K562 (cell line): ENCODE data around the gene GNG14. TPM values are rescaled to one million over a fixed set of nuclear protein-coding genes. Genes with fewer than 3 reads are reported as not detected.

Experiments used
- ARHGAP35 ChIP-seq: fragments of 450-650 bp; IDR thresholded peaks from 2 replicates; pipeline ENCODE4 v1.6.1; 2018; ENCODE audit not compliant: partially characterized antibody
- ARID1B ChIP-seq: fragments of 450-650 bp; IDR thresholded peaks from 2 replicates; pipeline ENCODE4 v1.6.1; 2016; ENCODE audit warnings: antibody characterized with exemption, mild to moderate bottlenecking, inconsistent platforms
- ATF7 ChIP-seq: fragments of 450-650 bp; IDR thresholded peaks from 2 replicates; pipeline ENCODE4 v1.7.1; 2014; ENCODE audit warnings: mild to moderate bottlenecking, moderate library complexity
- BRF1 ChIP-seq: IDR thresholded peaks from 3 replicates; pipeline ENCODE4 v1.6.1; 2011; ENCODE audit warnings: borderline replicate concordance, mild to moderate bottlenecking; ENCODE audit not compliant: insufficient read length; ENCODE audit errors: extremely low read depth
- CREBBP ChIP-seq: IDR thresholded peaks from one replicate; pipeline ENCODE4 v1.6.1; 2012; ENCODE audit warnings: low read depth, mild to moderate bottlenecking, control low read depth, inconsistent platforms, low read length
- EP400 ChIP-seq: fragments of 450-650 bp; IDR thresholded peaks from 2 replicates; pipeline ENCODE4 v1.6.1; 2017; ENCODE audit warnings: antibody characterized with exemption, mild to moderate bottlenecking, moderate library complexity
- FOXK1 ChIP-seq: sonication (generic); formaldehyde crosslinking; IDR thresholded peaks from 2 replicates; pipeline ENCODE4 v1.8.0; 2022; ENCODE audit warnings: missing genetic modification reagents, mild to moderate bottlenecking, borderline replicate concordance
- HDAC1 ChIP-seq, 2 experiments: fragments of 450-650 bp; IDR thresholded peaks; 2 replicates each; pipeline ENCODE4 v1.6.1; 2016 to 2017; ENCODE audit warnings: inconsistent platforms in 1 of 2, mild to moderate bottlenecking in 1 of 2, moderate library complexity in 1 of 2
- HMGN3 ChIP-seq: IDR thresholded peaks from 2 replicates; pipeline ENCODE4 v1.6.1; 2011; ENCODE audit warnings: borderline replicate concordance, low read depth, mild to moderate bottlenecking, mixed read lengths, low read length; ENCODE audit not compliant: insufficient read length; ENCODE audit errors: extremely low read depth
- MAFF ChIP-seq: IDR thresholded peaks from 2 replicates; pipeline ENCODE4 v1.6.1; 2012; ENCODE audit warnings: low read length, improper control_type of control experiment
- MBD2 ChIP-seq: sonication (generic); IDR thresholded peaks from 2 replicates; pipeline ENCODE4 v1.6.1; 2016; ENCODE audit warnings: low read depth, borderline replicate concordance
- MTA3 ChIP-seq: fragments of 450-650 bp; formaldehyde crosslinking; IDR thresholded peaks from 2 replicates; pipeline ENCODE4 v1.6.1; 2017; ENCODE audit warnings: mild to moderate bottlenecking, borderline replicate concordance
- MXI1 ChIP-seq: IDR thresholded peaks from 2 replicates; pipeline ENCODE4 v1.6.1; 2011; ENCODE audit warnings: low read depth, mild to moderate bottlenecking, improper control_type of control experiment, low read length
- NCOA1 ChIP-seq: fragments of 450-650 bp; IDR thresholded peaks from 2 replicates; pipeline ENCODE4 v1.6.1; 2016; ENCODE audit warnings: low read depth
- SMAD1 ChIP-seq: fragments of 150-350 bp; IDR thresholded peaks from 2 replicates; pipeline ENCODE4 v1.6.1; 2014; ENCODE audit warnings: low read length, low read depth; ENCODE audit not compliant: partially characterized antibody
- TAF15 ChIP-seq: fragments of 200-400 bp; formaldehyde crosslinking; IDR thresholded peaks from 2 replicates; pipeline ENCODE4 v1.6.1; 2017; ENCODE audit warnings: mild to moderate bottlenecking, low read depth, low read length, moderate library complexity
- TBL1XR1 ChIP-seq, 2 experiments: IDR thresholded peaks; 2 replicates each; pipeline ENCODE4 v1.6.1; 2012; ENCODE audit warnings: improper control_type of control experiment in 2 of 2, low read length in 2 of 2, mild to moderate bottlenecking in 1 of 2
- THRAP3 ChIP-seq: fragments of 450-650 bp; IDR thresholded peaks from 2 replicates; pipeline ENCODE4 v1.6.1; 2016; ENCODE audit warnings: mild to moderate bottlenecking, inconsistent platforms, borderline replicate concordance
- ZNF212 ChIP-seq: fragments of 450-650 bp; formaldehyde crosslinking; IDR thresholded peaks from 2 replicates; pipeline ENCODE4 v1.4.0; 2020; ENCODE audit warnings: mild to moderate bottlenecking
- ZNF408 ChIP-seq: fragments of 250-450 bp; sonication (Bioruptor Pico); IDR thresholded peaks from 2 replicates; pipeline ENCODE4 v1.4.0; 2020; ENCODE audit warnings: low read depth, mild to moderate bottlenecking, moderate library complexity
- polyA plus RNA-seq, 8 experiments: library from polyadenylated mRNA; depleted of rRNA in 4 of 8; stranded (reverse) in 5 of 8; unstranded in 3 of 8; fragments of >200 nt; fragmentation: Nextera tagmentation in 2 of 8; fragmentation: Illumina TruSeq in 1 of 8; extraction: Ambion mirVana in 2 of 8; extraction: Trizol in 1 of 8; gene quantifications; 2 replicates each; pipeline versions ENCODE4 v1.2.1 to v1.2.3, GENCODE V29; 2011 to 2014; ENCODE audit warnings: inconsistent platforms in 1 of 8, missing spikeins in 1 of 8
- total RNA-seq, 7 experiments: library from RNA; depleted of rRNA in 6 of 7; stranded (reverse); fragments of >200 nt in 6 of 7; fragmentation: Illumina TruSeq in 2 of 7; extraction: Trizol in 2 of 7; gene quantifications; 2 replicates each; pipeline versions ENCODE4 v1.2.1 to v1.2.3, GENCODE V29; 2011 to 2021; ENCODE audit warnings: low replicate concordance in 1 of 7
- TF ChIP-seq, protein P1 (sequence below): IDR thresholded peaks from 2 replicates; pipeline ENCODE4 v1.6.1; 2012; ENCODE audit warnings: low read depth, low read length, improper control_type of control experiment, borderline replicate concordance
- TF ChIP-seq, protein P2 (sequence below): sonication (generic); formaldehyde crosslinking; IDR thresholded peaks from 2 replicates; pipeline ENCODE4 v1.8.0; 2022; ENCODE audit warnings: mild to moderate bottlenecking, low read depth, missing genetic modification reagents
- TF ChIP-seq, protein P3 (sequence below): sonication (generic); formaldehyde crosslinking; IDR thresholded peaks from 2 replicates; pipeline ENCODE4 v1.8.1; 2022; ENCODE audit warnings: missing genetic modification reagents
- TF ChIP-seq, protein P4 (sequence below): fragments of 250-450 bp; sonication (Bioruptor Pico); IDR thresholded peaks from 2 replicates; pipeline ENCODE4 v1.8.0; 2021; ENCODE audit warnings: borderline replicate concordance, mild to moderate bottlenecking, moderate library complexity; ENCODE audit not compliant: poor library complexity, severe bottlenecking

Gene GNG14
- total and polyA plus RNA-seq, 9 of the 15 experiments (the other 6 are each of a cell fraction or from before 2014, with no cell fraction given) = not detected

GRCh38 chr19:12723641-12724426 is 36.0 kb downstream of the GNG14 start, which contains the start of gene TNPO2 (continued):
- TF ChIP-seq MBD2 (0 out of 2 replicates have a peak, but pooled peaks have one; percentile 39), MAFF (0 out of 2 replicates have a peak, but pooled peaks have one; percentile 1), BRF1 (no peak), MTA3 (peak; percentile 17), EP400 (peak; percentile 93), FOXK1 (no peak), SMAD1 (peak; percentile 42), HDAC1 (IDR thresholded peaks at IDR 0.05) (peak in 1 of 2 experiments; percentile 95; a peak in 2 of 4 replicates), ATF7 (peak; percentile 37), TAF15 (no peak), THRAP3 (no peak), ZNF408 (no peak), TBL1XR1 (IDR thresholded peaks at IDR 0.05; ENCODE audit: low read length in 2 of 2) (0 out of 4 replicates have a peak, but pooled peaks of 1 of the 2 experiments have one; percentile 26), CREBBP (no peak), MXI1 (peak; percentile 98), HMGN3 (no peak), ZNF212 (CRISPR knock-in tag) (no peak), ARID1B (peak; percentile 12; the same call in 1 of the 2 replicates), NCOA1 (no peak), ARHGAP35 (no peak)
- TF ChIP-seq, protein P1, sequence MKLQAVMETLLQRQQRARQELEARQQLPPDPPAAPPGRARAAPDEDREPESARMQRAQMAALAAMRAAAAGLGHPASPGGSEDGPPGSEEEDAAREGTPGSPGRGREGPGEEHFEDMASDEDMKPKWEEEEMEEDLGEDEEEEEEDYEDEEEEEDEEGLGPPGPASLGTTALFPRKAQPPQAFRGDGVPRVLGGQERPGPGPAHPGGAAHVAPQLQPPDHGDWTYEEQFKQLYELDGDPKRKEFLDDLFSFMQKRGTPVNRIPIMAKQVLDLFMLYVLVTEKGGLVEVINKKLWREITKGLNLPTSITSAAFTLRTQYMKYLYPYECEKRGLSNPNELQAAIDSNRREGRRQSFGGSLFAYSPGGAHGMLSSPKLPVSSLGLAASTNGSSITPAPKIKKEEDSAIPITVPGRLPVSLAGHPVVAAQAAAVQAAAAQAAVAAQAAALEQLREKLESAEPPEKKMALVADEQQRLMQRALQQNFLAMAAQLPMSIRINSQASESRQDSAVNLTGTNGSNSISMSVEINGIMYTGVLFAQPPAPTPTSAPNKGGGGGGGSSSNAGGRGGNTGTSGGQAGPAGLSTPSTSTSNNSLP = no peak
- TF ChIP-seq, protein P2, sequence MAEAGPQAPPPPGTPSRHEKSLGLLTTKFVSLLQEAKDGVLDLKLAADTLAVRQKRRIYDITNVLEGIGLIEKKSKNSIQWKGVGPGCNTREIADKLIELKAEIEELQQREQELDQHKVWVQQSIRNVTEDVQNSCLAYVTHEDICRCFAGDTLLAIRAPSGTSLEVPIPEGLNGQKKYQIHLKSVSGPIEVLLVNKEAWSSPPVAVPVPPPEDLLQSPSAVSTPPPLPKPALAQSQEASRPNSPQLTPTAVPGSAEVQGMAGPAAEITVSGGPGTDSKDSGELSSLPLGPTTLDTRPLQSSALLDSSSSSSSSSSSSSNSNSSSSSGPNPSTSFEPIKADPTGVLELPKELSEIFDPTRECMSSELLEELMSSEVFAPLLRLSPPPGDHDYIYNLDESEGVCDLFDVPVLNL (CRISPR knock-in tag) = peak; percentile 30; the same call in 1 of the 2 replicates
- TF ChIP-seq, protein P3, sequence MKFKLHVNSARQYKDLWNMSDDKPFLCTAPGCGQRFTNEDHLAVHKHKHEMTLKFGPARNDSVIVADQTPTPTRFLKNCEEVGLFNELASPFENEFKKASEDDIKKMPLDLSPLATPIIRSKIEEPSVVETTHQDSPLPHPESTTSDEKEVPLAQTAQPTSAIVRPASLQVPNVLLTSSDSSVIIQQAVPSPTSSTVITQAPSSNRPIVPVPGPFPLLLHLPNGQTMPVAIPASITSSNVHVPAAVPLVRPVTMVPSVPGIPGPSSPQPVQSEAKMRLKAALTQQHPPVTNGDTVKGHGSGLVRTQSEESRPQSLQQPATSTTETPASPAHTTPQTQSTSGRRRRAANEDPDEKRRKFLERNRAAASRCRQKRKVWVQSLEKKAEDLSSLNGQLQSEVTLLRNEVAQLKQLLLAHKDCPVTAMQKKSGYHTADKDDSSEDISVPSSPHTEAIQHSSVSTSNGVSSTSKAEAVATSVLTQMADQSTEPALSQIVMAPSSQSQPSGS (CRISPR knock-in tag) = no peak
- TF ChIP-seq, protein P4, sequence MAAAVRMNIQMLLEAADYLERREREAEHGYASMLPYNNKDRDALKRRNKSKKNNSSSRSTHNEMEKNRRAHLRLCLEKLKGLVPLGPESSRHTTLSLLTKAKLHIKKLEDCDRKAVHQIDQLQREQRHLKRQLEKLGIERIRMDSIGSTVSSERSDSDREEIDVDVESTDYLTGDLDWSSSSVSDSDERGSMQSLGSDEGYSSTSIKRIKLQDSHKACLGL = peak; percentile 78
